IPS DF 4.7 (cell line): Measurements from ENCODE around the gene STXBP5.
"Not testable (repeated sequence)": the region's sequence is repeated elsewhere in the genome, so short reads cannot be mapped to it uniquely, and the experiment has no call there.

Source experiments
- DNase-seq: peaks from one replicate; pipeline ENCODE4 v3.0.0-alpha.2; 2013; ENCODE audit warnings: low spot score; ENCODE audit errors: extremely low read depth

The STXBP5 gene

GRCh38 chr6:147372806-147373205 lies 168.6 kb downstream of the STXBP5 start:
- no peak for DNase-seq

- no peak for DNase-seq
Observed at GRCh38 chr6:147378819-147379218, 174.6 kb downstream of the STXBP5 start.

DNA sequence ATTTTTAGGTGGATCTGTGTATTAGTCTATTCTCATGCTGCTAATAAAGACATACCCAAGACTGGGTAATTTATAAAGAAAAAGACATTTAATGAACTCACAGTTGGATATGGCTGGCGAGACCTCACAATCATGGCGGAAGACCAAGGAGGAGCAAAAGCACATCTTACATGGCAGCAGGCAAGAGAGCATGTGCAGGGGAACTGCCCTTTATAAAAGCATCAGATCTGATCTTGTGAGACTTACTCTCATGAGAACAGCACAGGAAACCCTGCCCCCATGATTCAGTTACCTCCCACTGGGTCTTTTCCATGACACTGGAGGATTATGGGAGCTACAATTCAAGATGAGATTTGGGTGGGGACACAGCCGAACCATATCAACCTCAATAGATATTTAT lies 176.6 kb downstream of the STXBP5 start:
- not testable (repeated sequence) for DNase-seq

DNA sequence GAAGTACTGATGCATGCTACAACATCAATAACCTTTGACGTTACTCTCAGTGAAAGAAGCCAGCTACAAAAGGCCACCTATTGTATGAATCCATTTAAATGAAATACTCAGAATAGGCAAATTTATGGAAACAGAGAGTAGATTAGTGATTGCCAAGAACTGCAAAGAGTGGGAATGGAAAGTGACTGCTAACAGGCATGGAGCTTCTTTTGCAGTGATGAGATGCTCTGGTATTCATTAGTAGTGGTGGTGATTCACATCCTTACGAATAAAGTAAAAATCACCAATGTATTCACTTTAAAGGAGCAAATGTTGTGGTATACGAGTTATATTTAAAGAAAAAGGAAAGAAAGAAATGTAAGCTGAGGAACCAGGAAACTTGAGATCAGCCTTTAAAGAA lies 177.5 kb downstream of the STXBP5 start:
- DNase-seq, result no peak

DNA sequence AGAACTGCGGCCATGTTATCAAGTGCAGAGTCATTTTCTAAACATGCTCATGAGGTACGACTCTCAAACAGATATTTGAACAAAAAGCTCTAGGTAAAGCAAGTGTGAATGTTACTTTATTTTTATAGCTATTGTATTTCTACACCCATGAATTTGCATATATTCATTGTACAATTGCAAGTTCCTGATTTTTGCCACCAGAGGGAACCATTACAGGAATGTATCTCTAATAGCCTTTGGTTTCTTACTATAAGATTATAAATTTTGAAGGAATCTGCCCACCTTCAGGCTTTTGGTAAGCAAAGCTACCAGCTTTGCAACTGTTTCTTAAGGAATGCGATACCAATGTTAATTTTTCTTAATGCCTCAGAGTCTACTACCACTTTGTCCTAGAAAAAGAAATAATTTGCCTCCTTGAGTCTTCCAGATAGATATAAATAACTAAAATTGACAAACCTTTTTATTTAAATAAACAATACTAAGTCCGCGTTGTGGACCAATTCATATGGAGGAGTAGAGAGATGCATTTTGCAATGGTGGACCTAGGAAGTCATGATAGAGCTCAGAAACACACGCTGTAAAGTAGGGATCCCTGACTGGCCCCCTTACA lies 178.8 kb downstream of the STXBP5 start:
- DNase-seq, result no peak

- no peak for DNase-seq
Observed at GRCh38 chr6:147384029-147384428, 179.8 kb downstream of the STXBP5 start.

GRCh38 chr6:147384737-147385710 lies 180.8 kb downstream of the STXBP5 start:
- DNase-seq, result no peak

DNA sequence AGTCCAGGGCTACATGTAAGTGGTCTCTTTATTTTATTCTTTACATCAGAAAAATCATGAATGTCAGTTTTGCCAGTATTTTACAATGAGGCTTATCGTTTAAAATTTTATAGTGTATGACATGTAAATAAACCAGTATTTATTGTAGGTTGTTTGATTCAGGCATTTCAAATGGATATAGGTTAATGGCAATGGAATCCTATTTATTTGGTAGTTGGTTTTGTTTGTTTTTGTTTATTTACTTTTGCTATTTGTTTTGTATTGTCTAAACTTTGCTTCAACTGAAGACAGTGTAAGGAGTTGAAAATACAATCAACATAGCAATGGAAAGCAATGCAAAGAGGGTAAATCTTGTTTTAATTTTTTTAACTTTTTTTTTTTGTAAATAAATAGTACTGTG lies 185.2 kb downstream of the STXBP5 start:
- DNase-seq, result no peak

DNA sequence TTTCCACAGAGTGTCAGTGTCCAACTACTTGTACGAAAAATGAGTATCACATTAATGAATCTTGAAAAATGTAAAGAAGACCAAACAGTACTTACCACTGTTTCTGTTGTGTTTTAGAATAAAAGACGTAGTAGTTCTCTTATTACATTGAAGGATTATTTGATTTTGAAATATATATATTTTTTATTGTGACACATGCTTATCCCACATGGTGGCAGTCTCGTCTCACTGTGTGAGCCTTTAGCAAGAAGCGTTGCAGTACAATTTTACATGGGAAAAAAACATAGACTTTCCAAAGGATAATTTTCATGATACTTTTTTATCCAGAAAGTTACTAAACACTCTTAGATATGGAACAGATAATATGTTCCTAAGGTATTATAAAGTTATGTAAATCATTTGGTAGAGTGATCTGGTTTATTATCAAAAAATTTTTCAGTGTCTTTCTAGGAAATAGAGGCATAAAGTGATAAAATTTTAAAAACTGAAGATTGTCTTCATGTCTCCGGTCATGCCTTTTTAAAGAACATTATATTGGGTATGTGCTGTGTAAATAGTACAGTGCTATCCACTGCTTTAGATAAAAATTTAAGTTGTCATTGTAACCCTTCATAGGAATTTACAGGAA lies 186.8 kb downstream of the STXBP5 start:
- DNase-seq, result no peak

DNA sequence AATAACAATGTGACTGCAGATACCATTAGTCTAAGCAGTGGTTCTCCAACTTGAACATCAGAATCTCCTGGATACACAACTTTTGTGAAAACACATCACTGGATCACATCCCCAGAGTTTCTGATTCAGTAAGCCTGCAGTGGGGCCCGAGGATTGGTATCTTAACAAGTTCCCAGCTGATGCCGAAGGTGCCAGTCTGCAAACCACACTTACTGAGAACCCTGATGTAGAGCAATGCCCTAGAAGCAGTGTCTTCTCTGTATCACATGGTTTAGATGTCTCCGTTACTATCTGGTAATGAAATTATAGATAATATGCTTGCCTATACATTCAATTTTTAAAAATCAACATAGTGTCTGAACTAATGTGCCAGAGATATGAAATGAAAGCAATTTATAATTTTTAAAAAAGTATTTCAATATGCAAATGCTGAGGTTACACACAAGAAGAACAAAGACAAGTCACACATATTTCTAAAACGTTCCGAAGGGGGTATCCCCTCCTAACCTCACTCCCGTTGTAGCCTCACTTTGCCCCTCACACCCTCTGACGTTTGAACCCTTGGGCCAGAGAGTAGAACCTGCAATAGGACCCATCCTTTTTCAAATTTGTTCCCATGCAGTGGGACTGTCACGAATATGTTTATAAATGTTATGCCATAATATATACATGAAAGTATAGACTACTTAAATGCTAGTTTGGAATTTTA lies 188.9 kb downstream of the STXBP5 start:
- no peak for DNase-seq

DNA sequence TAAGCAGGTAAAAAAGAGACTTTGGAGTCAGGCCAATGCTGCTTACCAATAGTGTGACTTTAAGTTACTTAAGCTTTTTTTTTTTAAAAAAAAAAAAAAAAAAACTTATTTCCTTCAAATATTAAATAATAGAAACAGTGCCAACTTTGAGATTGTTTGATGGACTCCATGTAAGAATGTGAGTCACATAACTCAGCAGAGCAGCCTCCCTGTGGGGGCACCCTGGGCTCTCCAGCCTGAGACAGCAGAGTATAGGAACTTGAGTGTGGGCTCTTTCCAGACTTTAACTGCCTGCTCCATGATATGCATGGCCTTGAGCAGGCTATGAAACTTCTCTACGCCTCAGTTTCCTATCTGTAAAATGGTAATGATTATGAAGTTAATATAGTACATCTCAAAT lies 190.9 kb downstream of the STXBP5 start:
- no peak for DNase-seq

- DNase-seq, result no peak
Observed at GRCh38 chr6:147397306-147397705, 193.1 kb downstream of the STXBP5 start.

DNA sequence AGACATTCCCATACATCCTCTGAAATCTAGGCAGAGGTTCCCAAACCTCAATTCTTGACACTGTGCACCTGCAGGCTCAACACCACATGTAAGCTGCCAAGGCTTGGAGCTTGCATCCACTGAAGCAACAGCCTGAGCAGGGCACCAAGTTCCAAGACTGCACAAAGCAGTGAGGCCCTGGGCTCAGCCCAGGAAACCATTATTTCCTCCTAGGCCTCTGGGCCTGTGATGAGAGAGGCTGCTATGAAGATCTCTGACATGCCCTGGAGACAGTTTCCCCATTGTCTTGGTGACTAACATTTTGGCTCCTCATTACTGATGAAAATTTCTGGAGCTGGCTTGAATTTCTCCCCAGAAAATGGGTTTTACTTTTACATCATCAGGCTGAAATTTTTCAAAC lies 196.8 kb downstream of the STXBP5 start:
- DNase-seq, result no peak

DNA sequence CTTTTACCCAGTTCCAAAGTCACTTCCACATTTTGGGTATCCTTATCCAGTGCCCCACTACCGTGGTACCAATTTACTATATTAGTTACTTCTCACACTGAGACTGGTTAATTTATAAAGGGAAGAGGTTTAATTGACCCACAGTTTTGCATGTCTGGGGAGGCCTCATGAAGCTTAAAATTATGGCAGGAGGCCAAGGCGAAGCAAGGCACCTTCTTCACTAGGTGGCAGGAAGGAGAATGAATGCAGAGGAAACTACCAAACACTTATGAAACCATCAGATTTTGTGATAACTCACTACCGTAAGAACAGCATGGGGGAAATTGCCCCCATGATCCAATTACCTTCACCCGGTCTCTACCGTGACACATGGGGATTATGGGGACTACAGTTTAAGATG lies 197.6 kb downstream of the STXBP5 start:
- no peak for DNase-seq

GRCh38 chr6:147406783-147407182 lies 202.6 kb downstream of the STXBP5 start:
- no peak for DNase-seq

- DNase-seq, result no peak
Observed at GRCh38 chr6:147407571-147407970, 203.4 kb downstream of the STXBP5 start.

DNA sequence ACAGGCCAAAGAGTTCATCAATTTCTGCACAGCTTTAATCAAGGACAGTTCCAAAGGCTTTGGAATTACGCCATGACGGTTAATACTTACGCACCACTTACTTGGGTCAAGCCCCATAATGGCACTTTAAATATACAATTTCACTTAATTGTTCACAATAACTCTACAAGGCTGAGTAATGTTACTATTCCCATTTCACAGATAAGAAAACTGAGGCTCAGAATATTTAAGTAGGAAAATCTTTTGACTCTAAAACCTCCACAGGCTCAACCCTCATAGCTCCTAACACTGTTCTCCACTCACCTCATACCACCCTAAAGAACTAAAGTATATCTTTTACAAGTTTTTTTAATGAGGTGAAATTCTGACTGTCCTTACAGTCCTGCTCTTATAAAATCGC lies 212.4 kb downstream of the STXBP5 start:
- no peak for DNase-seq

DNA sequence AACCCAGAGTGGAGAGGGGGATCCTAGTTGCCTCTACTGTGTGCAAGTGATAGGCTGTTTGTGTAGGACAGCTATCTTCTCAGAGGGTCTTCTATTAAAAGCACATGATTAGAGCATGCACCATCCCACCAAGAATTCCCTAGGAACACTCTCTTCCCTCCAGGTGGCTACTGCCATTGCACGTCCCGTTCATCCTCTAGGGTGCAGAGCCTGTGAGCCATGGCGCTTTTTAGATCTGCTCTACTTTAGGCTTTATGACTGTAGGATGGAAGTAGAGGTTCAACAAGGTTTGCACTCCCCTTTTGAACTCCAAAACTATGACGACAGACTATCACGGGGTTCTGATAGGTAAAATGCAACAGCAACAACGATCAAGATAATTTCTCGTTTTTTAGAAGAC lies 213.7 kb downstream of the STXBP5 start:
- no peak for DNase-seq

DNA sequence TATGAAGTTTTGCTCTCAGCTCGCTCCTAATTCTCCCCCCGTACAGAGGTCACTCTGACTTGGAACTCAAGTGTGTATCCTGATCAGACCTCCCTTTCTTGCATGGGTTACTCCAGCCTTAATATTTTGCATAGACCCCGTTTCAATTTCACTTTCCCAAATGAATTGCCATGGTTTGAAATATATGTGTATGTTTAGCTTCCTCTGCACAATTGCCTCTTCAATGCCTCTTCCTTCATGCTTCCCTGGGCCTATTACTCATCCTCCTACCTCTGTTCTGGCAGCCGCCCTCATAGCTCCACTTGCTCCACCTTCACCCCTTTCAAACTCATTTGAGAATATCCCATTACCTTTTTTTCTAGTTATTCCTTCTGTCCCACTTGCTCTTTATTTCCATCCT lies 214.3 kb downstream of the STXBP5 start:
- no peak for DNase-seq

DNA sequence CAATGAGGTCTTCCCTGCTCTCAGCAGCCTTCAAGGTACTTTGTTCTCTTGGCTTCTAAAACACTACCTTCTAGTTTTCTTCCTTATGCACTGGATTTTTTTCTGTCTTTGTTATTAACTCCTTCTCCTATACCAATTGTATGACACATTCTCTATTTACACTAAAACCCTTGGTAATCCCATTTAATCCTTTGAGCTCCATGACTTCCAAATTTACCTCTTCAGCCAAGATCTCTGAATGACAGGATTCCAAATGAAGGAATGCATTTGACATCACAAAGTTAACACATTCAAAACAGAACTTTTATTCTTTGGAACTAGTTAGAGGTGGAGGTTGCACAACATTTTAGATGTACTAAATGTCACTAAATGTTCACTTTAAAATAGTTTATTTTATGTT lies 217.7 kb downstream of the STXBP5 start:
- no peak for DNase-seq

DNA sequence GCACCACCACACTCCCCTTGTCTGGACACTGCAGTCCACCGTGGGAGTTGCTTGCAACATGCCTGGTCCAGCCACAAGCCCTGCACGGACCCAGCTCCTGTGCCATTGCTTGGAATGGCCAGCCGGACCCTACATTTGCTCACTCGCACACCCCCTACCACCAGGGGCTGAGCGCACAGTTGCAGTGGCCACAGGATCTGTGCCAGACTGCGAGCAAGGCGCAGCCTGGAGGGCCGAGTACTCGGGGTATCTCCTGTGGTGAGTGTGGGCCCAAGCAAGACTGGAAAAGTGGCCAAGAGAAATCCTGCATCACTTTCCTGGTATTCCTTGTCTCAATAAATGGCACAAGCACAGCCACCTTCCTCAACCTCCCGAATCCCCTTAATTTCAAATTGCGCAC lies 218.9 kb downstream of the STXBP5 start:
- DNase-seq, result no peak

GRCh38 chr6:147429794-147430193 lies 225.6 kb downstream of the STXBP5 start:
- DNase-seq, result no peak
